DND-41 (cell line): ENCODE data around the gene ARHGAP6.

Experiments
- ATAC-seq: fragments of 200-7000 bp; cut with Tn5 transposase; 3 replicates; pipeline ENCODE4 v1.9.1; 2021; ENCODE audit warnings: low read depth; ENCODE audit not compliant: insufficient read depth
- DNase-seq: peaks from one replicate; pipeline ENCODE4 v3.0.0-alpha.2; 2020
- H2AFZ ChIP-seq: 2 replicates; pipeline ENCODE4 v1.6.0; 2012; ENCODE audit warnings: low read depth, low read length
- H3K27ac ChIP-seq: 2 replicates; pipeline ENCODE4 v1.5.1; 2012; ENCODE audit warnings: low read length, inconsistent platforms
- H3K27me3 ChIP-seq: fragments of 200-600 bp; sonication (generic); 2 replicates; pipeline ENCODE4 v1.6.0; 2012; ENCODE audit warnings: low read length, mild to moderate bottlenecking, inconsistent platforms; ENCODE audit not compliant: insufficient read depth, poor library complexity
- H3K36me3 ChIP-seq: 2 replicates; pipeline ENCODE4 v1.5.1; 2012; ENCODE audit warnings: low read length, inconsistent platforms; ENCODE audit not compliant: insufficient read depth
- H3K4me1 ChIP-seq: 2 replicates; pipeline ENCODE4 v1.5.1; 2012; ENCODE audit warnings: mild to moderate bottlenecking, low read length; ENCODE audit not compliant: insufficient read depth
- H3K4me2 ChIP-seq: 2 replicates; pipeline ENCODE4 v1.6.0; 2012; ENCODE audit warnings: mild to moderate bottlenecking, moderate library complexity, low read length, inconsistent platforms; ENCODE audit not compliant: insufficient read depth
- H3K4me3 ChIP-seq, 2 experiments: fragments of 200-600 bp in 1 of 2; shearing (Covaris generic) in 1 of 2; 2 replicates each; pipeline ENCODE4 v1.5.1; 2012 to 2016; ENCODE audit warnings: inconsistent platforms in 2 of 2, low read length in 2 of 2, mild to moderate bottlenecking in 2 of 2, low read depth in 1 of 2, moderate library complexity in 1 of 2
- H3K79me2 ChIP-seq: 2 replicates; pipeline ENCODE4 v1.6.0; 2012; ENCODE audit warnings: low read length, inconsistent platforms; ENCODE audit not compliant: insufficient read depth
- H3K9ac ChIP-seq: 2 replicates; pipeline ENCODE4 v1.6.0; 2012; ENCODE audit warnings: low read depth, mild to moderate bottlenecking, inconsistent platforms, low read length, moderate library complexity
- H3K9me3 ChIP-seq: 2 replicates; pipeline ENCODE4 v1.5.1; 2012; ENCODE audit warnings: low read length, moderate library complexity, mild to moderate bottlenecking, inconsistent platforms; ENCODE audit not compliant: insufficient read depth, severe bottlenecking
- H4K20me1 ChIP-seq: 2 replicates; pipeline ENCODE4 v1.6.0; 2012; ENCODE audit warnings: low read length; ENCODE audit not compliant: insufficient read depth
- EZH2 ChIP-seq: IDR thresholded peaks from 3 replicates; pipeline ENCODE4 v1.6.1; 2012; ENCODE audit warnings: borderline replicate concordance, low read depth, mild to moderate bottlenecking, moderate library complexity, low read length, inconsistent platforms; ENCODE audit not compliant: severe bottlenecking
- TF ChIP-seq, protein P1 (sequence below): IDR thresholded peaks from 2 replicates; pipeline ENCODE4 v1.5.1; 2012; ENCODE audit warnings: borderline replicate concordance, low read length, moderate library complexity, mild to moderate bottlenecking; ENCODE audit not compliant: poor library complexity, severe bottlenecking; ENCODE audit errors: extremely low read depth

Gene ARHGAP6

GRCh38 chrX:11185861-11186260, 479.9 kb downstream of the ARHGAP6 start:
- Histone ChIP-seq H3K4me3 (no peak overlapping the region), H3K4me1 (no peaks in the 10 kb centered on the region), H3K27me3 (no peaks in the 10 kb centered on the region), H3K9ac (no peak overlapping the region), H3K79me2 (no peaks in the 10 kb centered on the region), H2AFZ (no peak overlapping the region), H3K9me3 (no peaks in the 10 kb centered on the region), H3K36me3 (no peaks in the 10 kb centered on the region), H3K4me2 (no peak overlapping the region), H3K27ac (no peak overlapping the region), H4K20me1 (no peaks in the 10 kb centered on the region)
- DNase-seq: no peak
- no peak for TF ChIP-seq EZH2
- TF ChIP-seq, protein P1, sequence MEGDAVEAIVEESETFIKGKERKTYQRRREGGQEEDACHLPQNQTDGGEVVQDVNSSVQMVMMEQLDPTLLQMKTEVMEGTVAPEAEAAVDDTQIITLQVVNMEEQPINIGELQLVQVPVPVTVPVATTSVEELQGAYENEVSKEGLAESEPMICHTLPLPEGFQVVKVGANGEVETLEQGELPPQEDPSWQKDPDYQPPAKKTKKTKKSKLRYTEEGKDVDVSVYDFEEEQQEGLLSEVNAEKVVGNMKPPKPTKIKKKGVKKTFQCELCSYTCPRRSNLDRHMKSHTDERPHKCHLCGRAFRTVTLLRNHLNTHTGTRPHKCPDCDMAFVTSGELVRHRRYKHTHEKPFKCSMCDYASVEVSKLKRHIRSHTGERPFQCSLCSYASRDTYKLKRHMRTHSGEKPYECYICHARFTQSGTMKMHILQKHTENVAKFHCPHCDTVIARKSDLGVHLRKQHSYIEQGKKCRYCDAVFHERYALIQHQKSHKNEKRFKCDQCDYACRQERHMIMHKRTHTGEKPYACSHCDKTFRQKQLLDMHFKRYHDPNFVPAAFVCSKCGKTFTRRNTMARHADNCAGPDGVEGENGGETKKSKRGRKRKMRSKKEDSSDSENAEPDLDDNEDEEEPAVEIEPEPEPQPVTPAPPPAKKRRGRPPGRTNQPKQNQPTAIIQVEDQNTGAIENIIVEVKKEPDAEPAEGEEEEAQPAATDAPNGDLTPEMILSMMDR: no peak
- ATAC-seq: no peak

GRCh38 chrX:11180571-11180970, 485.1 kb downstream of the ARHGAP6 start:
- ATAC-seq (no peak), DNase-seq (no peak)
- H3K9ac ChIP-seq: no peak overlapping the region
- no peak overlapping the region for H3K4me3 ChIP-seq
- no peaks in the 10 kb centered on the region for H4K20me1 ChIP-seq
- no peaks in the 10 kb centered on the region for H3K9me3 ChIP-seq
- no peaks in the 10 kb centered on the region for H3K79me2 ChIP-seq
- H3K4me1 ChIP-seq: no peaks in the 10 kb centered on the region
- no peak overlapping the region for H2AFZ ChIP-seq
- no peaks in the 10 kb centered on the region for H3K27me3 ChIP-seq
- no peaks in the 10 kb centered on the region for H3K36me3 ChIP-seq
- H3K4me2 ChIP-seq: no peak overlapping the region
- H3K27ac ChIP-seq: no peak overlapping the region
- TF ChIP-seq, protein P1: no peak
- TF ChIP-seq EZH2: no peak

- H3K9ac ChIP-seq: no peak overlapping the region
- no peaks in the 10 kb centered on the region for H3K27me3 ChIP-seq
- TF ChIP-seq, protein P1: no peak
- no peak for TF ChIP-seq EZH2
- no peak for DNase-seq
- H3K27ac ChIP-seq: no peak overlapping the region
- no peak for ATAC-seq
- H3K36me3 ChIP-seq: no peaks in the 10 kb centered on the region
- no peak overlapping the region for H2AFZ ChIP-seq
- H3K9me3 ChIP-seq: no peaks in the 10 kb centered on the region
- H3K4me2 ChIP-seq: no peak overlapping the region
- no peaks in the 10 kb centered on the region for H4K20me1 ChIP-seq
- no peak overlapping the region for H3K4me3 ChIP-seq
- no peaks in the 10 kb centered on the region for H3K79me2 ChIP-seq
- no peaks in the 10 kb centered on the region for H3K4me1 ChIP-seq
Observed at GRCh38 chrX:11172415-11172814, 493.3 kb downstream of the ARHGAP6 start.

- Histone ChIP-seq H3K9me3 (no peaks in the 10 kb centered on the region), H3K27ac (no peak overlapping the region), H3K36me3 (no peaks in the 10 kb centered on the region), H3K9ac (no peak overlapping the region), H3K79me2 (no peaks in the 10 kb centered on the region), H3K27me3 (no peaks in the 10 kb centered on the region), H3K4me2 (no peak overlapping the region), H3K4me3 (no peak overlapping the region), H3K4me1 (no peaks in the 10 kb centered on the region), H4K20me1 (no peaks in the 10 kb centered on the region), H2AFZ (no peak overlapping the region)
- no peak for DNase-seq
- TF ChIP-seq, protein P1: no peak
- no peak for TF ChIP-seq EZH2
- no peak for ATAC-seq
Observed at GRCh38 chrX:11171956-11172355, 493.8 kb downstream of the ARHGAP6 start.
